Measurements from ENCODE around the gene NHLRC1.
"Not testable (repeated sequence)": the region's sequence is repeated elsewhere in the genome, so short reads cannot be mapped to it uniquely, and the experiment has no call there.

NHLRC1 gene

DNA sequence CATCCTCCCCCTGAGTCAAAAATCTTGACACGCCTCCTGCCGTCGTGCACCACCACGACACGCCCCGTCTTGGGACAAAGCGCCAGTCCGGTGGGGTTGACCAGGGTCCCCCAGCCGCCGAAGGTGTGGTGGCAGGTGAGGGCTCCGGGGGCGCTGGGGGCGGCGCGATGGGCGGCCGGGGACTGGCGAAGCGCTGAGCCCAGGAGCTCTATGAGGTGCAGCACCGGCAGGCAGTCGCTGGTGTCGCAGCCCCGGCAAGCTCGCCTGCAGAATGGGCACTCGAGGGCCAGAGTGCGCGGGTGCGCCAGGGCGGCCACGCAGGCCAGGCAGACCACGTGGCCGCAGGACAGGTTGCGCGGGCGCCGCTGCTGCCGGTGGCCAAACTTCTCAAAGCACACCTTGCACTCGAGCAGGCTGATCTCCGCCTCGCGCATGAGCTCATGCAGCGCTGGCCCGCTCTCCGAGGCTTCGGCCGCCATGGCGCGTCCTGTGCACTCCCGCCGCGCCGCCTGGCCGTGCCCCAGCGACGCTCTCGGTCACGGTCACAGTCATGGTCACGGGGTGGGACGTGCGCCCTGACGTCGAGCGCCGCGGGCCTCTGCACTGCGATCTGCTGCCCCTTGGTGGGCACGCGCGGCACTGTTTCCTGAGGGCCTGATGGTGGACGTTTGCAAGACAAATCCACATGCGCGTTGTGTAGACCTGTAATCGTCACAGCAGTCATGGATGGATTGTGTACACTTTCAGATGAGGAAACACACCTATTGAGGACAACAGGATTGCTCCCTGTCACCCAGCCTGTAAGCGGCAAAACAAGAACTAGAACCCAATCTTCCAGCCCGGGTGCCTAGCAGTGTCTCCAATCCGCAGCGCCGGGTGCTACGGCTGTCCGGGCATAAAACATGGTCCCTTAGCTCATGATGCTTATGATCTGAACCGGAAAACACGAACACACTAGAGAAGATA is at the start of gene NHLRC1:
TSS of gene NHLRC1 (minus strand) at position 550 of the 966 bp plus-strand sequence. CDS start at position 479, 71 bp downstream.
- peak; percentile 77 for DNase-seq

DNA sequence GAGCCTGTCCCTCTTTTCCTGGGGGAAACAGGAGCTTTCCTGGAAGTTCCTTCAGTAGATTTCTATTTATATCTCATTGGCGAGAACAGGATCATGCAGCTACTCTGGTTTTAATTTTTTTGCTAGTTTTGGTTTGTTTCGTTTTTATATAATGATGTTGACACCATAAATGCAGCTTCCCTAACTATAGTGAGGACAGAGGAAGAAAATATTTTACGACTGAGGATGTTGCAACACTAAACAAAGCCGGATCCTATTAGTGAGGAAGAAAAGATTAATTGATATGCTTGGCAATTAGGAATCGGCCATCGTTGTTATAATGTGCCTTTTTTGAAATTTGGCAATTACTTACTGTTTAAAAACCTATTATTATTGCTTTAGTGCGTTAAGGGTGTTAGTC is 49.4 kb upstream of the NHLRC1 start:
- DNase-seq: no peak

DNA sequence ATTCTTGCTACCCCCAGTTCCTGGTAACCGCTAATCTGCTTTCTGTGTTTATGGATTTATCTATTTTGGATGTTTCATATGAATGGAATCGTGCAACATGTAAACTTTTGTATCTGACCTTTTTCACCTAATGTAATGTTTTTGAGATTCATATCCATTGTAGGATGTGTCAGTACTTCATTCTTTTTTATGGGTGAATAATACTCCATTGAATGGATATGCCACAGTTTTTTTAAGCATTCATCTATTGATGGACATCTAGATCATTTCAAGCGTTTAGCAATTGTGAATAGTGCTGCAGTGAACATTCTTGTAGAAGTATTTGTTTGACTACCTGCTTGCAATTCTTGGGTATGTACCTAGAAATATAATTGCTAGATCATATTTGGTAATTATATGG is 45.8 kb upstream of the NHLRC1 start:
- no peak for DNase-seq

DNA sequence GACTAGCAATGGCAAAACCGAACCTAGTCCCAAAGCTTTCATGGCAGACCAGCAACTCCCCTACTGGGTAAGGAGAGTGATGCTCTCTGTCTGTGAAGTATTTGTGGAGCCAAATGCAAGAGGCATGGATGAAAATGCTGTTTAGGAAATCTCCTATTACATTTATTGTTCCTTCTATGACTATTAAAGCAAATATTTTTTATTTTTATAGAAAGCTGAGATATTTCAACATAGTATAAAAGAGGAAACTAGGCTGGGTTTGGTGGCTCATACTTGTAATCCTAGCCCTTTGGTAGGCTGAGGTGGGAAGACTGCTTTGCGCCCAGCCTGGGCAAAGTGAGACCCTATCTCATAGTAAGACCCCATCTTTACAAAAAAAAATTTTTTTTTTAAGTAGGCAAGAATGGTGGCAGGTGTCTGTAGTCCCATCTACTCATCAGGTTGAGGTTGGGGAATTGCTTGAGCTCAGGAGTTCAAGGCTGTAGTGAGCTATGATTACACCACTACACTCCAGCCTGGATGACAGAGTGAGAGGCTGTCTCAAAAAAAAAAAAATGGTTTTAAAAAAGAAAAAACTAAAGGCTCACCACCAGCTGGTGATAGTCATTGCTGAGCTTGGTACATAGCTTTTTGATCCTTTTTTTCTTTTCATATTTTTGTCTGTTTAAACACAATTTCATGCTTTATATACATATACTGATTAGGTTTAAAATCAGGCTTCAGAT is 44.0 kb upstream of the NHLRC1 start:
- no peak for DNase-seq

DNA sequence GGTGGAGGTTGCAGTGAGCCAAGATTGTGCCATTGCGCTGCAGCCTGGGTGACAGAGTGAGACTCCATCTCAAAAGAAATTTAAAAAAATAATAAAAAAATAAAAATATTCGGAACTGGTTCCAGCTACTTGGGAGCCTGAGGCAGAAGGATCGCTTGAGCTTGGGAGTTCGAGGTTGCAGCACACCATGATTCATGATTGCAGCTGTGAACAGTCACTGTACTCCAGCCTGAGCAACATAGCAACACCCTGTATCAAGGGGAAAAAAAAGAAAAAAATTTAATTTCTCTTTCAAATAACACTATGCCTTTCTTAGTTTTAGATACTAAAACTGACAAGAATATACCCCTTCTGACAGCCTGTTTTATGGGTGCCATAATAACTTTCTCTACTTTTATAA is 43.3 kb upstream of the NHLRC1 start:
- no peak for DNase-seq

DNA sequence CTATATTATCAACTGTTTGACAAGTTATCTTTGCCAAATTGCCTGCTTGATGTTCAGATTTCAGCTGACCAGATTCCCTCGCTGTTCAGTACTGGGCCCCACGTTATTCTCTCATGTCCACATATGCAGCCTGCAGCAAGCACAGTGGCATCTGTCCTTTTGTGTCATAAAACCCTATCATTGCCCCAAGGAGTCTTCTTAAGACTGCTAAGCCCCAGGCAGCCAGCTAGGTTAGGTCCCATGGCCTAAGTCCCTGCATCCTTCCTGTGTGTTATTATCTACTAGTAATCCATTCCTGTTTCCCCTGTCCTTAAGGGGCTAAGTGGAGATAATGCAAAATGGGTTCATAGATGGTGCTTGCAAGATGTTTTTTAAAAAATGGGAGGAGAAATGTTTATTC is 39.9 kb upstream of the NHLRC1 start:
- no peak for DNase-seq

DNA sequence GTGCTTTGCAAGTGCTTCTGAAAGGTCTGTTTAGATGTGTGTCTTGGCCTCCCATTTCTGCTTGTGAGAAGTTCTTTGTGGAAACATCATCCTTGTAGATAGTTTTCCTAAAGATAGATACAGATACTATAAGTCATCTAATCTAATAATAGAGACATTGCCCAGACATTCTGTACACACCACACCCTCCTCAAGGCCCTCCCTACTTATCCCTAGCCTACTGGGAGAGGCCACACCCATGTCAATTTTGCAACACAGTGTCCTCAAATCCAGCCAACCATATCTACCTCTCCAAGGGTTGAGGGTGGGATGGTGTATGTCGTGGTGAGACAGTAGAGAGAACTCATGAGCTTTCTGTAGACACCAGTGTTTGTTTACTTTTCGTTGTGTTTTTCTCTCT is 39.0 kb upstream of the NHLRC1 start:
- DNase-seq: no peak

DNA sequence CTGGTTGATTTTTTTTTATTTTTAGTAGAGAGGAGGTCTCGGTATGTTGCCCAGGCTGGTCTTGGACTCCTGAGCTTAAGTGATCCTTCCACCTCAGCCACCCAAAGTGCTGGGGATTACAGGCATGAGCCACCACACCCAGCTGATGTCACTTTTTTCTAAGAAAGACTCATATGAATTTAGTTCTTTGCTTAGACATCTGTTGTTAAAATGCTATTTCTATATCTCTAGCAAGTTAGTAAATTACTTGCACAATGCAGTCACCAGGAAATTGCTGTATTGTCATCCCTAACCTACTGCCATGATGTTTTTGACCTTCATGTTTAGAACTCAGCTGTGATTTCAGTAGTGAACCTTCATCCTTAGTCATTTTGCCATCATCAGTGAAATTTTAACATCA is 38.4 kb upstream of the NHLRC1 start:
- no peak for DNase-seq

DNA sequence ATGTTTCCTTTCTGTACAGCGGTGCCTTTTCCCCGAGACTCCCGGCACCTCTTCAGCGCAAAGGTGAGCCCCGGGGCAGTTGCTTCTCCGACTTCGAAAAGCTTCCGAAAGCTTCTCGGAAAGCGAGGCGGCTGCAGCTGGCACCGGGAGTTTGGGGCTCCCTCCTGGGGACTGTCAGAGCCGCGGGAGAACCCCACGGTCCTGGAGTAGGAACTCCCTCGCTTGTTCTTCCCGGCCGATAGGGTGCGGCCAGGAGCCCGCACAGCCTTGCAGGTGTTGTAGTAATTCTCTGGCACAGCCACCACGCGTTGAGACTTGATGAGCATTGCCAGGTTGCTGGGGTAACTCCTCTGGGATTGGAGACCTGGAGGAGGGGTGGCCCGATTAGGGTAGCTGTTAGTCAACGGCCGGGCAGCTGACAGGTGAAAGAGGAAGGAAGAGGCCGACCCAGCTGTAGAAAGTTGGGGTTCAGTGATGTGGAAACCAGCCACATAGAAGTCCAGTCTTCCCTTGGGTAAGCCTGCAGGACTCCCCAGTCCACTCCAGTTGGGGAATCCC is 33.5 kb upstream of the NHLRC1 start:
- DNase-seq: peak; percentile 48

DNA sequence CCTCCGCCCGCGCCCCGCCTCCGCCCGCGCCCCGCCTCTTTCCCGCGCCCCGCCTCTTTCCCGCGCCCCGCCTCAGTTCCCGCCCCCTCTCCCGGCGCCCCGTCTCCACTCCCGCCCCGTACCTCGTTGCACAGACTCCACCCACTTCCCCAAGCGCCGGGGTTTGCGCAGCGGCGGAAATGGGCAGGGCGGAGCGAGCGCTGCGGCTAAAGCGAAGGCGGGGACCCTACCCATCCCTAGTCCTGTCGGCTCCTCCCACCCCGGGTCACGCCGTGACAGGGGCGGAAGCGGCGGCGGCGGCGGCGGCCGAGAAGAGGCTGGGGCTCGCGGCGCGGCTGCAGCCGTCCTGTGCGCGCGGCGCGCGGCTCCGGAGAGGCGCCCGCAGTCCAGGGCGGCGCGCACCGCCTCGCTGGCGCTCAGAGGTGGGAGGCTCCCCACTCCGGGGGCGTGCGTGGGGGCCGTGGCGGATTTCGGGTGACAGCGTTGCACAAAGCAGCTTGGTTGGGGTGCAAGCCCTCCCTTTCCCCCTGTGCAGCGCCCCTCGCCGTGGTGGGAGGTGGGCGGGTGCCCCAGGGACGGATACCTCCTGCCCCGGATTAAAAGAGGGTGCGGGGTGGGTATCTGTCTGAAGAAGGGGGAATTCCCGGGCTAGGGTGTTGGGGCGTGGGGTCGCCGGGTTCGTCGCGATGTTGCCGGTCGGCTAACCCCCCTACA is 32.8 kb upstream of the NHLRC1 start, which contains the start of gene KDM1B:
TSS of gene KDM1B (plus strand) at position 273 of the 714 bp plus-strand sequence. CDS start 4,474 bp downstream, outside the sequence.
- peak; percentile 99 for DNase-seq

DNA sequence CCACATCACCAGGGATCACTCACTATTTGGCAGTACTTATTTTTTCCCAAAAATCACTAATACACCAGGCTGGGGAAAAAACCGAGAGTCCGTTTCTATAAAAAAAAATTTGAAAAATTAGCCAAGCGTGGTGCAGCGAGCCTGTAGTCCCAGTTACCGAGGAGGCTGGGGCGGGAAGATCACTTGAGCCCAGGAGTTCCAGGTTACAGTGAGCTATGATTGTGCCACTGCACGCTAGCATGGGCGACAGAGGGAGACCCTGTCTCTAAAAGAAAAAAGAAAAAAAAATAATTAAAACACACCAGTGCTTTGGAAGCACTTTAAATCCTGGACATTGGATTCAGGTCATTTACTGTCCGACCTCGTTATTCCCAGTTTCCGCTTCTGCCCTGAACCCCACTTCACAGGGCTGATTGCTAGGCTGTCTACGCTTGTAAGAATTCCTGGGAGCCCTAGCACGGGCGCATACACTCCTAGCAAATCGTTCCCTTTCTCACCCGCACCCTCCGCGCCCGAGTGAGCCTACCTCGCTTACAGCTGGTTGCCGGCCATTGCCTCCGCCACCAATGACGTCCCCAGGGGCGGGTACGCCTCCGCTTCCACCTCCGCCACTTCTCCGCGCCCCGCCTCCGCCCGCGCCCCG is 32.2 kb upstream of the NHLRC1 start, which contains the start of gene TPMT:
TSS of gene TPMT (minus strand) at position 571 of the 643 bp plus-strand sequence. CDS start 5,950 bp downstream, outside the sequence.
- no peak for DNase-seq

DNA sequence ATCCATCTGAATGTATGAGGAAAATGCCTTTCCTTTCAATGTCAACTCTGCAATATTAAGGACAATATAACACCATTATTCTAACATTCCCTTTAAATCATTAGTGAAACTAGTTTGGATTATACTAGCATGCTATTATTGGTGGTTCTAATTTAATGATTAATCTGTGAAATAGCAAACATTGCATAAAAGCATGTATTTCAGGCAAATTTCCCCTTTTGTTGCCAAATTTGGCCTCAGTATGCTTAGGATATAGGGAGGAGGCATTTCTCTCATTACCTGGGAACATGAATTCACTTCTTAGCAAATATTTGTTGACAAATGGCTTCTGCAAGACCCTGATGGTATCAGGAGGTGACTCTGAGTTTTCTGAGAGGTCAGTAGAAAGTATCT is 30.8 kb upstream of the NHLRC1 start:
- no peak for DNase-seq

DNA sequence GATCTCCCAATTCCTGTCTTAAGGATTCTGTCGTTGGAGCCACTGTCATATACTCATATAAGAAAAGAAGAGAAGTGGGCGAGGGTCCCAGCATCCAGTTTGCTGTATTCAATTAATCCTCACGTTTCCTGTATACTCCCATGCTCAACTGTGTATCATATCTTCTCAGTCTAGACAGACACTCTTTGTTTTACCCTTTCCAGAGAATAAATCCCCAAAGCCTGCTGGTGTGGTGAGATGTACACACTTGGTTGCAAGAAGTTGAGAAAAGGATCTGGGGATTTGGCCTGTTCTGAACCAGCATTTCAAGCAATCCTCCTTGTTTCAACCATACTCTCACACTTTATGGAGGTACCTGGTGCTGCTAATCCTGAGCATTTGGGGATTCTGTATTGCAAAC is 29.3 kb upstream of the NHLRC1 start:
- no peak for DNase-seq

DNA sequence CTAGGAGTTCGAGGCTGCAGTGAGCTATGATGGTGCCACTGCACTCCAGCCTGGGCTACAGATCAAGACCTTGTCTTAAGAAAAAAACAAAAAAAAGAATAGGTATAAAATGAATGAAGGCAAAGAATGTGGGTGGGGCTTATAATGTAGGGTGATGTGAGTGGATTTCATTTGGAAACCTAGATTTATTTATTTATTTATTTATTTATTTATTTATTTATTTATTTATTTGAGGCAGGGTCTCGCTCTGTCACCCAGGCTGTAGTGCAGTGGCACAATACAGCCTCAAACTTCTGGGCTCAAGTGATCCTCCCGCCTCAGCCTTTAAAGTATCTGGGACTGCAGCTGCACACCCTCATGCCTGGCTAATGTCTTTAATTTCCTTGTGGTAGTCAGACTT is 28.9 kb upstream of the NHLRC1 start:
- DNase-seq: not testable (repeated sequence)

DNA sequence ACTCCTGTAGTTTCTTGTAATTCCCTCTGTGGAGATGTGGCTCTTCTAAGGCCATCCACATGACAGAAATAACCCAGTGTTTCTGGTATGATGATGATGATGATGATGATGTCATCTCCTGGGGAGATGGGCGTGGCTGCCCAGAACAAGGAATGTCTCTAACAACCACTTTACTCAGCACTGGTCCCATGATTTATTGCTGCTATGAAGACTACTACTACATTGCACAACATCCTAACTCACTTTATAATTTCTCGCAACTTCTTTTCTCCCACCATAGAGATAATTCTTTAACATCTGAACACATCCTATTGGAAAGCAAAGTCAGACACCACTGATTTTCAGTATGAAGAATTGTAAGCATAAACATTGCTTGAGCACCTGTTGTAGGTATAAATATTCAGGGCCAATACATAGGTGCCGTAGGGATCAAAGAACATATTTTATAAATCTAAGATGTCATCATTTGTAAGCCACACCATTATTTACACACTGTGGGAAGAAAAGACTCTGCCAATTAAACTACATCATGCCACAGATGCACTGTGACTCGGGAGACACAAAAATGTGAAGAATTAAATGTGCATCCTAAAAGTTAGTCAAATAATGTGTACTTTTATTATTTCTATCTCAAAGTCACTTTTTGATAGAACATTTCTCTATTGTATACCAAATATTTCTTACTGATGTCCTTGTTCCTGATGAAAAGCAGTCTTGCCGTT is 26.0 kb upstream of the NHLRC1 start:
- DNase-seq: no peak

DNA sequence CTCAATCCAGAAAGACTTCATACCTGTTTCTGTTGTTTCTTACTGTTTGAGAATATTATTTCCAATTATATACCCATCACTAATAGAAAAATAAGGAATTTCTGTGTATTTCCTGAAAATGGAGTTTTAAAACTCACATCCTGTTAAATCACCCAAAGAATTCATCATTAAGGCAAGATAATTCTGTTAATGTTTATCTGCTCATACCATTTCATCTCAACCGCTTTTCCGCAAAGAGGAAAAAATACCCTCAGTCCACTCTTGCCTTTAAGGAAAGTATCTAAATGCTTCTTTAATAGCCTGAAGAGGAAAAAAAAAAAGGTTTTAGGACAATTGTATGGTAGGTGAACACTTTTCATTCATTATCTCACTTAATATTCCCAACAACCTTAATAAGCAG is 25.1 kb upstream of the NHLRC1 start:
- DNase-seq: no peak

DNA sequence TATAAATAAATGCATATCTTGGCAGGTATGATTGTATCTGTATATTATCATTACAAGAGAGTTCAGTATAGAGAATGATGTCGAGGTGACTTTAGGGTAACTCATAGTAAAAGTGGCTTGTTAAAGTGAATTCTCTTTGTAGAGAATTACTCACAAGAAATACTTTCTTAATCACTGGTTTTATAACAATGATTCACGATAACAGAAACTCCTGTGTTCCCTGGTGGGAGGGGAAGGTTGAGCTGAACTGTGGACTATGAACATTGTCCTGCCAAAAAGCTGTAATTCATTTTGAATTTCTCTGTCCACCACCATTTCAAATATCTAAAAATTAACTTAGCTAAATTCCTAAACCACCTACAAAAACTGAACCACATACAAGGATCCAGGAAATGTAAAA is 24.7 kb upstream of the NHLRC1 start:
- no peak for DNase-seq

DNA sequence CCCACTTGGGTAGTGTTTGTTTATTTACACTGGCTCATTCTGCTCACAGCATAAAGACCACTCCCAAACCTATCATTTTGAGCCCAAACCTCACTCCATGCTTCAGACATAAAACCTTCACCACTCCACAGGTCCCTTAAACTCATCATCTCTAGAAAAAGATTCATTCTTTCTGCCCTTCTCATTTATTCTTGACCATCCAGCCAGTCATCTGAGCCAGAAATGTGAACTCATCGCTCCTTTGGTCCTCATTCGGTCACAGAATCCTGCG is 20.0 kb upstream of the NHLRC1 start:
- no peak for DNase-seq

DNA sequence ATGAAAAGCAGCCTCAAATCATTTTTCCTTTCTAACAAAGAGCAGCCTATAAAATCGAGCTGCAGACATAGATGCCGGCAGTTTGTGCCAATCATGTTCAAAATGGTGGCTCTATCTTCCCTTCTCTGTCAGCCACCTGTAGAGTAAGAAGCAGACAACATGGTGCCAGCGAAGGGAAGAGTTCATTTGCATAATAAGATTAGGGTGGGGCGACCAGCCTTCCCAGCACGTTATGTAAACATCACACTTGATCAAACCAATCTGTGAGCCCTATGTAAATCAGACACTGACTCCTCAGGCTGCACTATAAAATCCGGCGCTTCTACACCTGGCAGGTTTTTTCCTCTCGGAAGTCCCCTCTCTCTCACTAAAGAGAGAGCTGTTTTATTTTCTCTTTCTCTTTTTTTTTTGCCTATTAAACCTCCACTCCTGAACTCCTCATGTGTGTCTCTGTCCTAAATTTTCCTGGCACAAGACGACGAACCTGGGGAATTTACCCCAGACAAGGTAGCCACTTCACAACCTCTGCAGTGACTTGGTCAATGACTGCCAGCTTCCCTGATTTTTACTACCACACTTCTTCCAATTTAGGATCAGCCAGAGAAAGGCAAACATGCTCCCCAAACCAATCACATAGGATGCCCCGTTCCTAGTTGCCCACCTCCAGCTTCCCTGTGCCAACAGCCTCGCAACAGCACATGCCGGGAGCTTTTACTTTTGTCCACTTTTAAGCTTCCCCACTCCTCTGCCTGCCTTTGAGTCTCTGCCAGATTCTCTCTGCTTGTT is 19.5 kb upstream of the NHLRC1 start:
- DNase-seq: no peak

DNA sequence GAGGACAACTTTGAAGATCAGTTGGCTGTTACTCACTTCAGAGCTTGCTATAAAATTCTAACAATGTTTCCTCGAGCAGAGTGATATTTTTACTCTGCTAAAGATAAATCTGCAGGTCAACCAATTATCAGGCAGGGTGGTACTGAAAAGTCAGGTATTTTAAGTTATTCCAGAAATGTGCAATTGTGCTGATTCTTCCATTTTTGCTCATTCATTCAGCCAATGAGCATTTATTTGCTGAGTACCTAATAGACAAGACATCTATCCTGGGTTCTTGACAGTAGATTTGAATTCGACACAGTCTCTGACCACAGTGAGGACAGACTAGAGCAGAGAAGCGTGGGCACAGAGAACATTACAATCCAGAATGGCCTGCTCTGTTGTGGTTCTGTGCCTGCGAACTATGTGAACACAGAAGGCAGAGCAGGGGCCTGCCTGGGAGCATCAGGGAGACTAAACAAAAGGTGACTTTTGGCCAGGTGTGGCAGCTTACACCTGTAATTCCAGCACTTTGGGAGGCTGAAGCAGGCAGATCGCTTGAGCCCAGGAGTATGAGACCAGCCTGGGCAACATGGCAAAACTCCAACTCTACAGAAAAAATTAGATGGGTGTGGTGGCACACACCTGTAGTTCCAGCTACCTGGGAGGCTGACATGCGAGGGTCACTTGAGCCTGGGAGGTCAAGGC is 17.6 kb upstream of the NHLRC1 start:
- no peak for DNase-seq

All from activated naive CD4-positive, alpha-beta T cell treated with Interleukin-2 at 50 U/mL for 16 hours (primary cell).